NCI-H82 treated with DMSO at 0.1 percent for 48 hours (cell line): ENCODE results near the gene TRPM5.

Source experiments
- DNase-seq: peaks from one replicate; lab custom pipeline; 2025; ENCODE audit not compliant: unreplicated experiment; lab: John Stamatoyannopoulos, UW

TRPM5 gene

DNA sequence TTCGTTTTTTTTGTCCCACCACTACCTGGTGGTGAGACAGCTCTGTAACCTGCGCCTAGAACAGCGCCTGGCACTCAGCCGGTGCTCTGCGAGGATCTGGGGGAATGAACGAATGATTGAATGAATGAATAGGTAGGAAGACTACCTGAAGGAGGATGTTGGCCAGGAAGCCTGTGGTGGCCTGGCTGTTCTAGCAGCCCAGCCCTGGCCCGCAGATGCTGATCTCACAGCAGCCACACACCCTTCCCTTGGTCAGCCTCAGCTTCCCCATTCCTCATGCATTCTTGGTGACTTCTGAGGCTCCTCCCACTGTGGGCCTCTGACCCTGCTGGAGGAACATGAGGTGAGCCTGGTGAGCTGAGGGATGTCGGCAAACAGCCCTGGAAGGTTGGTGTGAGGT is 3.7 kb downstream of the TRPM5 start:
- no peak for DNase-seq

DNA sequence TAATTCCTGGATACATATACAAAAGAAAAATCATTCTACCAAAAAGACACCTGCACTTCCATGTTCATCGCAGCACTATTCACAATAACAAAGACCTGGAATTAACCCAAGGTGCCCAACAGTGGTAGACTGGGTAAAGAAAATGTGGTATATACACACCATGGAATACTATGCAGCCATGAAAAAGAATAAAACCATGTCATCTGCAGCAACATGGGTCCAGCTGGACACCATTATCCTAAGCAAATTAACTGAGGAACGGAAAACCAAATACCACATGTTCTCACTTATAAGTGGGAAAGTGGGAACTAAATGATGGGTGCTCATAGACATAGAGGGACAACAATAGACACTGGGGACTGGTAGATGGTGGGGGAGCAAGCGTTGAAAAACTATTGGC is 4.5 kb downstream of the TRPM5 start:
- no peak for DNase-seq

DNA sequence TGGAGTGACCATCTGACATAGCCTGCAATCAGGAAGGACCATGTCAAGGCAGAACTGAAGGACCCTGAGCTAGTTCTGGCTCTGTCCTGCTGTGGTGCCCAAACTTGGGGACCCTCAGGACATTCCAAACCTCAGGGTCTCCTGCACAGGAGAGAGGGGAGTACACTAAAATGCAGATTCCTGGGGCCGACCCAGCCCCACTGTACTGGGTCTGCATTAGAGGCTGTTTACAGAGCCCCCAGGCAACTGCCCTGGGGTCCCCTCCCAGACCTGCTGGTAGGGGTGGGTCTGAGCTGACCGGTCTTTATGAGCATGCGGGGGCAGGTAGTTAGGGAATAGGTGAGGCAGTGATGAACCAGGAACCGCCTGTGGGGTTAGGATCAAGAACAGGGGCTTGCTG is 6.8 kb downstream of the TRPM5 start:
- no peak for DNase-seq

DNA sequence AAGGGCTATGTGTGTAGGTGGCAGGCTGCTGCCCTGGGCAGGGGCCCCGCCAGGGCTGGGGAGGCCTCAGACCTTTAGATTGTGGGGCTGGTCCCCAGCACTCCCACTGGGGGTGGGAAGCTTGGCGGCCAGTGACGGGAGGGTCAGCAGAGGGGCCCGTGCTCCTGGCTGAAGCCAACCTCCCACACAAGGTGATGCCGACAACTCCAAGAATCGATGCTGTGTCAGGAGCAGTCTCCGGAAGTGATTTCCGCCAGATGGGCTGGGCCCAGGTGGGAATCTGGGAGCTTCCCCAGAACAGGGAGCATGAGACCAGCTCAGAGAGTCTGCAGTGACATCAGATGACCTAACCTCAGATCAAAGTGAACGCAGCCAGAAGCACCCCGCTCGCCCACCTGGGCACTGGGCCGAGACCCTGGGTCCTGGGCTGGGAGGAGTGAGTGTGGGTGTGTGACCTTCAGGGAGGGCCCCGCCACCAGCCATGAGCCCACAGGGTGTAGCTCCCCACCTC is 7.7 kb downstream of the TRPM5 start:
- DNase-seq, result no peak

DNA sequence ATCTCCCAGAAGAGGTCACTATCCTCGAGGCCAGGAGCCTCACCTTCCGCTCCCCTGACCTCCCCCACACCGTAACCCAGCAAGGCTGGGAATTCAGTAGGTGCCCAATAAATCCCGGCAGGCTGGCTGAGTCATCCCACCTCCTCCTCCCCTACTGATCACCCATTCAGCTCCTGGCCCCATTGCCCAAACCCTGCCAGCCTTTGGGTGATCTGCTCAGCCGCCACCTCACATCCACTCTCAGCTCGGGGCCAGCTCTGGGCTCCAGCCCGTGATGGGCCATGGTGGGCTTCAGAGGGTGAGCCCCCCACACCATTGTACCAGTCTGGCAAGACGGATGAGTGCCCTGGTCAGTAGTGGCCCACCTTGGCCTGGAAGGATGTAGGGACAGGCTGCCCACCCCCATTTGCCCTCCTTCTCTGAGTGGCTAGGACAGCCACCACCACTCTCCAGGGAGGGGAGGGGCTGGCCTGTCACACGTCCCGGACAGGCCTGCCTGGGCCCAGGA is 8.2 kb downstream of the TRPM5 start:
- no peak for DNase-seq

DNA sequence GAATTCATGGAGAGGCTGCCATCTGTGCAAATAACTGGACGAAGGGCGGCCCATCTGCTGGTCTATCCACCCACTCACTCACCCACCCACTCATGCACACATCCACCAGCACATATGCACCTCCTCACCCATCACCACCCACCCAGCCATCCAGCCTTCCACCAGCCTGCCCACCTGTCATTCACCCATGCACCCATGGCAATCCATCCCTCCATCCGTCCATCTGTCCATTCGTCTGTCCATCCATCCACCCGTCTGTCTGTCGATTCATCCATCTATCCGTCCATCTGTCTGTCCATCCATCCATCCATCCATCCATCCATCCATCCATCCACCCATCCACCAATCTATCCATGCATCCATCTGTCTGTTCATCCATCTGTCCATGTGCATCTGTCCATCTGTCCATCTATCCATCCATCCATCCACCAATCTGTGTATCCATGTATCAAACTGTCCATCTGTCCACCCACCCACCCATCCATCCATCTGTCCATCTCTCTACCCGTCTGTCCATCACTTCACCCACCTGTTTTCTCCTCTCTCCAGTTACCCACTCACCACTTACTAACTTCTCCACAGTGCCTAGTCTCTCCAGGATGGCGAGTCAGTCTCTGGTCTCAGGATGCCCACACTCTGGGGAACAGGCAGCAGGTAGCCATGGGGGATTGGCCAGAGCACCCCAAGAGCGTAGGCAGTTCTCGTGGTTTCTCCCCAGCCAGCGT is 8.9 kb downstream of the TRPM5 start:
- no peak for DNase-seq

DNA sequence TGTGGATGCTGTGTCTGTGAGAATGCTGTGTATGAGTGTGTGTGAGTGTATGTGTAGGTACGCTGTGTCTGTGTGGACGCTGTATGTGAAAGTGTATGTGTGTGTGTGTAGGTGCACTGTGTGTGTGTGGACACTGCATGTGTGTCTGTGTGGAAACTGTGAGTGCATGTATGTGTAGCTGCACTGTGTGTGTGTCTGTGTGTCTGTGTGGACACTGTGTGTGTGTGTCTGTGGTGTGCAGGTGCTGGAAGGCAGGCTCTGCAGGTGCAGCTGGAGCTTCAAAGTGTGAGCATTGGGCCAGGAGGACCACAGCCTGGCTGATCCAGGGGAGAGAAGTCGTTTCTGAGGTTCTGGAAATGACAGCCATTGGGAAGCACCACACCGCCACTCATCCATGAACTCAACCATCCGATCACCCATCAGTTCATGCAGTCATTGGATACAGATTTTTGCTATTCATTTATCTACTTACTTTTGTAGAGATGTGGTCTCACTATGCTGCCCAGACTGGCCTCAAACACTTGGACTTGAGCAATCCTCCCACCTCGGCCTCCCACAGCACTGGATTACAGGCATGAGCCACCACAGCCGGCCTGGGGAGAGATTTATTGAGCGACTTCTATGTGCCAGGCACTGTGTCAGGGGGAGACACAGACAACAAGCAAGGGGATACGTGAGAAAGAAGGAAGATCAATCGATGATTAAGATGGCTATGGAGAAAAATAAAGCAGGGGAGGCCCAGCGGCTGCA is 9.6 kb downstream of the TRPM5 start:
- DNase-seq, result no peak

DNA sequence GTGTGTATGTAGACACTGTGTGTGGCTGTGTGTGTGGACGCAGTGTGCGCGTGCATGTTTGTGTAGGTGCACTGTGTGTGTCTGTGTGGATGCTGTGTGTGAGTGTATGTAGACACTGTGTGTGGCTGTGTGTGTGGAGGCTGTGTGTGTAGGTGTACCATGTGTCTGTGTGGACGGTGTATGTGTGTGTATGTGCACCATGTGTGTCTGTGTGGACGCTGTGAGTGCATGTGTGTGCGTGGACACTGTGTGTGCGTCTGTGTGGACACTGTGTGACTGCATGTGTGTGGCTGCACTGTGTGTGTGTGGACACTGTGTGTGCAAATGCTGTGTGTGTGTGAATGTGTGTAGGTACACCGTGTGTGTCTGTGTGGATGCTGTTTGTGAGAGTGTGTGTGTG is 10.3 kb downstream of the TRPM5 start:
- no peak for DNase-seq

DNA sequence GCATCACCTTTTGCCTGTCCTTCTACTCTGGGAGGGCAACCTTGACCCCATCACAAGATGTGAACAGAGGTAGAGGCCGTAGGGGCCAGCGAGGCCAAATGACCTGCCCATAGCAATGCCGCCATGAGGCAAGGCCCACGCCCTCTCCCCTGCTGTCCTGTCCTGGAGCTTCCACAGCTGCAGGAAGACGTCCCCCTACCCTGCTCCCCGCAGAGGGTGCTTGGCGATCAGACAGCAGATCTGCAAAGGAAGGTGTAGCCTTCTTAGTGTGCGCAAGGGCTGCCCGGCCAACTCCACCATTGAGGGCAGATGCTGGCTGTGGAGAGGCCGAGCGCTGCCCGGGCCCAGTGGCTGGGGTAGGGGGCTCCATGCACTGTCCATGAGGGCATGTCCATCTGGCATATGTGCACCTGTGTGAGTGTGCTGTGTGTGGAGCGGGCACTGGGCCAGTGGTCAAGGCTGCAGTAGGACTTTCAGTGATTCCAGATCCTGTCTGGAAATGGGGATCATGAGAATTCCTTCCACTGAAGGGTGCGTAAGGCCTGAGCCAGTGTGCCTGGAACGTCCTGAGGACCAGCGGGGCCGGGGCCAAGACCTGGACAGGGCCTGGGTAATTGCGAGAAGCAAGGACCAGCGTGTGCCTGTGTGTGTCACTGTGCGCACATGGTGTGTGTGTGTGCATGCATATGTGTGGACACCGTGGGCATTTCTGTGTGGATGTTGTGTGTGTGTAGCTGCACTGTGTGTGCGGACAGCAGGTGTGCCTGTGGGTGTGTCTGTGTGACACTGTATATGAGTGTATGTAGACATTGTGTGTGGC is 11.0 kb downstream of the TRPM5 start:
- DNase-seq, result no peak

DNA sequence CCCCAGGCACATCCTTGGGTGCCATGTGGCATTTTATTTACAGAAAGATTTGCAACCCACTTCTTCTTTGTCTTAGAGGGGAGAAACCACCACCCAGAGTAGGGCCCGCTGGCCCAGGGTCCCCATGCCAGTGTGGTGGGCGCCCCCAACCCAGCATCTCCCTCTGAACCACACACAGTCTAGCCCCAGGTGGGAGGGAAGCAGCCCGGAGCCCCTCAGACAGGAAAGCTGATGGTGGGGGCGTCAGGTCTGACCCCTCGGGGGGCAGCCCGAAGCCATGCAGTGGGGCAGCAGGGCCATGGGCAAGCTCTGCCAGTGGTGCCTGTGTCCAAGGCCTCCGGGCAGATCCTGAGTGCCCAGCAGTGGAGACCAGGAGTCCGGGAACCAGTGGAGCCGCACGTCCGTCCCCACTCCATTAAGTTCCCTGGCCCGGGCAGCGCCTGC is 11.7 kb downstream of the TRPM5 start:
- DNase-seq, result no peak

DNA sequence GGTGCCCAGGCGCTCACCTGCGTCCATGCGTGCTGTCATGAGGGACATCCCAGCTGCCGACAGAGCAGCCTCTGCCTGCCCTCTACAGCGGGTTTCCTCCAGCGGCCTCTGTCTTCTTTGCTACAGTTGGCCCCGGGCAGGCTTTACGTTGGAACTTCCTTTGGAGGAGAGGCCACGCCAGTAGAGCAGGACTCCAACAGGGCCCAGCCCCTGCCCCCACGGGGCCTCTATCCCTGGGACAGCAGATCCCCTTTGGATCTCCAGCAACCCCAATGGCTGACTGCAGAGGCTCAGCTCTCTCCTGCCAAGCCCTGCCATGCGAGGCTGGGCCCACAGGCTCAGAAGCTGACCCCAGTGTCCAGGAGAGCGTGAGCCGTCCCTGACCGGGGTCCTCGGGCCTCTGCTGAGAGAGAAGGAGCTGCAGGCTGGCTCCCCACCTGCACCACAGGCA is 12.1 kb downstream of the TRPM5 start:
- no peak for DNase-seq

DNA sequence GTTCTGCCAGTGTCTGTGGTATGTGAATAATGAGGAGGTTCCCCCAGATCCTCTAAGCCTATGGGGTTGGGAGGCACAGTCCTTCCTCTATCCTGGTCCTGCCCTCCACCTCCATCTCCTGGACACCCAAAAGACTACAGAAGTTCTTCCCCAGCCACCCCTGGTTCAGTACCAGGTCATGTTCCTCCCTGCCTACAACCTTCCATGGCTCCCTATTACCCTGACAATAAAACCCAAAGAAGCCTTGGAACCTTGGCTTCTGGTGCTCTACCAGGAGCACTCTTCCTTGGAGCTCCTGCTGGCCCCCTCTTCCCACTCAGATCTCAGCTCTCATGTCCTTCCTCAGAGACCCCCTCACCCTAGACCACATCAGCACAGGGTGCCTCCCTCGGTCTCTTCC is 12.9 kb downstream of the TRPM5 start:
- no peak for DNase-seq

DNA sequence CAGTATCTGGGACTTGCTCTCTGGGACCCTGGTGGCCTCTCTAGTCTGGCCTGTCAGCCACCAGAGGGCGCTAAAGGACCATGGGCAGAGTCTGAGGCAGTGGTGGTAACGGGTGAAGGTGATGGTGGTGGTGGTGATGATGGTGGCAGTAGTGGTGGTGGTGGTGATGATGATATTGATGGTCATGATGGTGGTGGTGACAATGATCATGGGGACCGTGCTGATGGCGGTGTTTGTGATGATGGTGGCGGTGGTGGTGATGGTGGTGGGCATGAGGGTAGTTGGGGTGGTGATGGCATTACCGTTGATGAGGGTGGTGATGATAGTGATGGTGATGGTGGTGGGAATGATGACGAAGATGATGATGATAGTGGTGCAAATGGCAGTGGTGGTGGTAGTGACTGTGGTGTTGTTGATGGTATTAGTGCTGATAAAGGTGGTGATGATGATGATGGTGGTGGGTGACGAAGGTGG is 16.0 kb downstream of the TRPM5 start:
- no peak for DNase-seq

DNA sequence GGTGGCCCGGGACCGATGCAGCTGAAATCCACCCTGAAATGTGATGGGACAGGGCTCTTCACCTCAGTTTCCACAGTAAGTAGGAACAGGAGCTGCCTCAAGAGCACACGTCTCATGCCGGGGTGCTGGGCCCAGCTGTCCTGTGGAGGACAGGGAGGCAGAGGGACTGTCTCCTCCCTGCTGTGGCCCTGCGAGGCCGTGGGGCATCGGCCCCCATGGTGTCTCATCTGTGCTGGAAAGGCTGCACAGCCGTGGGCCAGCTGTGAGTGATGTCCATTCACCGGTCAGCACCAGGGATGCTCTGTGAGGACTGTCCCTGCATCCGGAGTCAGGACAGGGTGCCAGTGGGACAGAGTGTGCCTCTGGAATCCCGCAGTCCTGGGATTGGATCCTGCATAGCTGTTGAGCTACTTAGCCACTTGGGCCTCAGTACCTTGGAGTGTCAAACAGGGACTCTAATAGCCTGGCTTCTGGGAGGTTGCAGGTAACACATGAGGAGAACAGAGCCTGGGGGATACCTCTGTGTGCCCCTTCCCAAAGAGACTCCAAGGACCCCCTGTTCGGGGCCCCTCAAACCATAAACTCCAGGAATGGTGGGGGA is 16.5 kb downstream of the TRPM5 start:
- no peak for DNase-seq

DNA sequence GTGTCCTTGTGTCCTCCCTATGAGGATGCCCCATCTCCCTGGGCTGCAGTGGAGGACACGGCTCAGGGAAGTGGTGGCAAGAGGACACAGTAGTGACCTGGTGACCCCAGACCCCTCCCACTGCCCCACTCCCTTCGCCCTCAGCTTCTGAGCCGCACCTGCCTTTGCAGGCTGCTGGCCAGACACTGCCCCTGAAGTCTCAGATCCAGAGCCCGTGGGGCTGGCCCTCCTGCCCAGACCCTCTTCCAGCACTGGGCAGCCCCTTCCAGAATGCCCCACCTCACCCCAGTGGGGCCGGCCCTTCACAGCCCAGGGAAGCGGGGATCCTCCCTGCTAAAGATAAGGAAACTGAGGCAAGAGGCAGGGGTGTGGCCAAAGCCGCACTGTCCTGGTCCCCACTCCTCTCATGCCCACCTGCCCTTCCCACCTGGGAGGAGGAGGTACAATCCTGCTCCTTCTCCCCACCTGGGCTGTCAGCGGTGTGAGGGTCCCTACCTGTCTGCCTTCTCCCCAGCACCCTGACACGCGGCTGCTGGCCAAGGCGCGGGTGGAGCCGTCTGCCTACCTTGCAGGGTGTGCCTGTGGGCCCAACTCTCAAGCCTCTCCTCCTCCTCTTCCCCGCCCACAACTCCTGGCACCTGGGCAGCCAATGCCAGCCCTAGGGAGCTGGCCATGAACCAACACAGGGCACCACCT is 17.3 kb downstream of the TRPM5 start:
- no peak for DNase-seq

DNA sequence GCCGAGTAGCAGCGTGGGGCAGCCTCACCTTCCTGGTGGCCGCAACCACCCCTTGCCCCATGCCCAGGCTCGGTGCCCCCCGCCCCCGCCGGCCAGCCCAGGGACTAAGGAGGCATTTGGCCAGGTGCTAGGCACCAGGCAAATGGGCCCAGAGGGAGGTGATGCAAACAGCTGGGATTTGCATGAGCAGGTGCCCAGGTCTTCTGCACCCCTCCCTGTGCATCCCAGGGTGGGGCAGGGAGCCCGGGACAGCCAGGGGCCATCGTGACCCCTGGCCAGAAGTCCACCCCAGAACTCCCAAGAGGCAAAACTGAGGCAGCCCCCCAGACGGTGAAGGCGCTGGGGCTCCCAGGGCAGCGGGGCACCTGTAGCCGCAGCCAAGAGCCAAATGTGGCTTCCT is 18.1 kb downstream of the TRPM5 start:
- DNase-seq, result no peak

DNA sequence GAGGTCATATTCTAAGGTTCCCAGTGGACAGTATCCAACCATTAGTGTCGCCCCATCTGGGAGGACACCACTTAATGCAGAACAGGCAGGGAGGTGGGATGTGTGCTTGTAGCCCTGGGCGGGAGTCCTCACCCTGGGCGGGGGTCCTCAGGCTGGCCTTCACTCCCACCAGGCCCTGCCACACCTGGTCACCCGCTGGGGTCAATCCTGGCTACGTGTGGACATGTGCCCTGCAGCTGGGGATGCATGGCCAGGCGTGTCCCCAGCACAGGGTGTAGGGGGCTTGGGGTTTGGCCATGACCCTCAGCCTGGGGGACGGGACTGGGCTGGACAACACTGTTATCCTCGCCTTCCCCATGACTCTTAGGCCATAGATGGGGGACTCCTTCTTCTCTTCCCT is 18.8 kb downstream of the TRPM5 start:
- DNase-seq, result no peak

DNA sequence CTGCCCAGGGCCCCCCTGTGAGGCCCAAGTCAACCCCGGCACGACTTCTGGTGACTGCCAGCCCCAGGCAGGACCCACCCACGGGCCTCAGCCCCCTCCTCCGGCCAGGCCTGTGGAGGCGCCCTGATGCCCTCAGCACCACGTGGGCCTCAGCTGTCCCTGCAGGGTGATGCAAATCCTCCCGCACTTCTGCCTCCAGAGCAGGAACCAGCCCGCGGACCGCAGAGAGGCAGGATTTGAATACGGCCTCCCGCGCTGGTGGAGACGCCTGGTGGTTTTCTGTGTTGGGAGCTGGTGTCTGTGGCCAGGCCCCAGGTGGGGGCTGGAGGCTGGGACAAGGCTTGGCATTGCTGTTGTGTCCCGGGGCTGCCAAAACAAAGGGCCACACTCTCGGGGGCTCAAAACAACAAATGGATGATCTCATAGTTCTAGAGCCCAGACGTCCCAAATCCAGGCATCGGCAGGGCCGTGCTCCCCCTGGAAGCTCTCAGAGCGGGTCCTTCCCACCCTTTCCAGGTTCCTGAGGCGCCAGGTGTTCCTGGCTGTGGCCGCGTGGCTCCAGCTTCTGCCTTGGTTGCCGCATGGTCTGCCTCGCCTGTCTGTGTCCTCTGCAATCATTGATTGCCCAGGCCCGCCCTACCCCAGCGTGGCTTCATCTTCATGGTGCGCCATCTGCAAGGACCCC is 19.4 kb downstream of the TRPM5 start:
- no peak for DNase-seq

DNA sequence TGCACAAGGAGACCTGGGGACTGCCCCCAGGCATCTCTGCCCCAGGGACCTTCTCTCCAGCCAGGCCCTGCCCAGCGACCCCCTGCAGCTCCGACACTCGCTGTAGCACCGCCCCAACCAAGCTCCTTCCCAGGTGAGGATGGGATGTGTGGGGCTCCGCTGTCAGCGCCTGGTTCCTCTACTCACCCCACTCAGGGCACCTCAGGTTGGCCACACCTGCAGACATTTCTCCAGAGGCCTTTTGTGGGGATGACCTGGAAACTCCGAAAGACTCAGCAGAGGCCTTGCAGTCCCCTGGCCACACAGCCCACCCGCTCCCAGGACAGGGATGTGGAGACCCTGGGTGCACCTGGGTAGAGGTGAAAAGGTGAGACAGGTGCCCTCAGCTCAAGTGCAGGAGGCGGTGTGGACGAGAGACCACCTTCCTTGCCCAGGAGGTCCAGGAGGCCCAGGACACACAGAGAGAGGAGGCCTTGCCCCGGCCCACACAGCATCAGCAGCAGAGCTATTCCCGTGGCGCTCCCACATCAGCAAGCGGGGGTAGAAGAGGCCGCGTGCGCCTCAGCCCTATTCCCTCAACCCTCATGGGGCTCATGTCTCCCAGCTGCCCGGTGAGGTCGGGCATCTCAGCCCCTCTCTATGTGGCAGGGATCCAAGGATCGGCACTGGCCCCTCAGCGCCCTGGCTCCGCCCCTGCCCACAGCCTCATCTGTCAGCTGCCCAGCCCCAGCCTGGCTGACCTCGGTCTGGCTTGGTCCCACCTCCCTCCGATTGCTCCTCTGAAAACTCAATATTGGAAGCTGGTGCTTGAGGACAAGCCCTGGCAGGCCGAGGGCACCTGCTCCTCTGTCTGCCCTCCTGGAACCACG is 20.9 kb downstream of the TRPM5 start:
- DNase-seq, result no peak
